NB4 (cell line): ENCODE results near the gene CCNY.

Experiments used
- CTCF ChIP-seq: IDR thresholded peaks from one replicate; pipeline ENCODE4 v1.5.1; 2012; ENCODE audit warnings: low read depth, low read length
- MAX ChIP-seq: IDR thresholded peaks from 2 replicates; pipeline ENCODE4 v1.6.1; 2011; ENCODE audit warnings: low read depth, low read length
- MYC ChIP-seq: IDR thresholded peaks from 2 replicates; pipeline ENCODE4 v1.6.1; 2011; ENCODE audit warnings: low read depth, low read length
- POLR2A ChIP-seq: IDR thresholded peaks from 2 replicates; pipeline ENCODE4 v1.6.1; 2011; ENCODE audit warnings: mild to moderate bottlenecking; ENCODE audit not compliant: insufficient read length; ENCODE audit errors: extremely low read depth

- TF ChIP-seq CTCF, result no peak
- no peak for TF ChIP-seq POLR2A
- TF ChIP-seq MYC, result no peak
- TF ChIP-seq MAX, result no peak
These were observed 270.1 kb downstream of the CCNY start for GRCh38 chr10:35606430-35606829.
